Body of pancreas (tissue), 4 donors: ENCODE data around the gene PWWP2B.

Experiments used
- CTCF ChIP-seq, 7 experiments: fragments of 450-650 bp in 4 of 7; fragments of 200-600 bp in 3 of 7; sonication (generic) in 3 of 7; IDR thresholded peaks; one replicate each; pipeline ENCODE4 v1.5.1; 2016 to 2019; ENCODE audit warnings: antibody characterized with exemption in 7 of 7
- POLR2A ChIP-seq, 3 donors: fragments of 450-650 bp; IDR thresholded peaks; one replicate each; pipeline ENCODE4 v1.6.1; 2016; ENCODE audit warnings: antibody characterized with exemption in 3 of 3, mild to moderate bottlenecking in 2 of 3

GRCh38 chr10:132449811-132450181 lies 52.8 kb downstream of the PWWP2B start:
- no peak for TF ChIP-seq CTCF (IDR thresholded peaks at IDR 0.05)
- no peak for TF ChIP-seq POLR2A (IDR thresholded peaks at IDR 0.05)
